HFFc6 (cell line): ENCODE results near the gene FBN1. TPM values are rescaled to one million over a fixed set of nuclear protein-coding genes. Genes with fewer than 3 reads are reported as not detected.

Source experiments
- DNase-seq: peaks from one replicate; pipeline ENCODE4 v3.0.0-alpha.2; 2018
- H3K27ac Mint-ChIP-seq: 2 replicates; pipeline ENCODE4 v1.8.0; 2020; ENCODE audit warnings: mild to moderate bottlenecking, mixed read lengths
- H3K27me3 Mint-ChIP-seq: 2 replicates; pipeline ENCODE4 v1.8.0; 2021; ENCODE audit warnings: mild to moderate bottlenecking, moderate library complexity, mixed read lengths; ENCODE audit not compliant: insufficient read depth
- H3K36me3 Mint-ChIP-seq: 2 replicates; pipeline ENCODE4 v1.8.0; 2021; ENCODE audit warnings: low read depth, mixed read lengths
- H3K4me1 Mint-ChIP-seq: 2 replicates; pipeline ENCODE4 v1.8.0; 2020; ENCODE audit warnings: low read depth, mixed read lengths
- H3K4me3 Mint-ChIP-seq: 2 replicates; pipeline ENCODE4 v1.8.0; 2020; ENCODE audit warnings: mild to moderate bottlenecking, moderate library complexity, mixed read lengths
- H3K9me3 Mint-ChIP-seq: 2 replicates; pipeline ENCODE4 v1.8.0; 2020; ENCODE audit warnings: mild to moderate bottlenecking, mixed read lengths
- CTCF ChIP-seq: fragments of 200-600 bp; sonication (generic); IDR thresholded peaks from 2 replicates; pipeline ENCODE4 v1.5.0; 2021; ENCODE audit warnings: antibody characterized with exemption, mild to moderate bottlenecking
- total RNA-seq, 6 experiments: library from RNA; stranded (reverse); fragmentation: NEBNext Ultra II Directional; extraction: Animal tissue kit (Norgen Biotek cat#: 25700); gene quantifications; 2 replicates in 1 of 6; 3 replicates in 5 of 6; pipeline ENCODE4 v1.2.3, GENCODE V29; 2021

The FBN1 gene
- total RNA-seq, 6 experiments from 2014 or later: 584 to 754 (median 609) TPM

- TF ChIP-seq CTCF: no peak
- Mint-ChIP-seq H3K27me3 (peaks cover 2% of the 10 kb centered on the region; the same call in 1 of the 2 replicates), H3K4me1 (peaks cover 100% of the 10 kb centered on the region), H3K36me3 (peaks cover 60% of the 10 kb centered on the region), H3K4me3 (peak overlapping the region; percentile 67), H3K9me3 (no peaks in the 10 kb centered on the region), H3K27ac (peak overlapping the region; percentile 90)
- no peak for DNase-seq
Measured at GRCh38 chr15:48556159-48556897, 89.2 kb downstream of the FBN1 start.

GRCh38 chr15:48555241-48555881, 90.1 kb downstream of the FBN1 start:
- peak overlapping the region; percentile 90 for H3K27ac Mint-ChIP-seq

GRCh38 chr15:48554112-48554511, 91.4 kb downstream of the FBN1 start:
- no peak for TF ChIP-seq CTCF
- Mint-ChIP-seq H3K4me3 (peak overlapping the region; percentile 80), H3K27me3 (peaks cover 9% of the 10 kb centered on the region), H3K4me1 (peaks cover 100% of the 10 kb centered on the region), H3K9me3 (no peaks in the 10 kb centered on the region), H3K36me3 (peaks cover 70% of the 10 kb centered on the region), H3K27ac (peak overlapping the region; percentile 90)
- DNase-seq: no peak

More at GRCh38 chr15:48555241-48555881, 90.1 kb downstream of the FBN1 start:
- peak; percentile 89 for DNase-seq
- H3K9me3 Mint-ChIP-seq: no peaks in the 10 kb centered on the region
- H3K4me3 Mint-ChIP-seq: peak overlapping the region; percentile 67
- no peak for TF ChIP-seq CTCF
- peaks cover 65% of the 10 kb centered on the region for H3K36me3 Mint-ChIP-seq
- H3K27me3 Mint-ChIP-seq: peaks cover 5% of the 10 kb centered on the region
- H3K4me1 Mint-ChIP-seq: peaks cover 100% of the 10 kb centered on the region

GRCh38 chr15:48553559-48553958, 92.0 kb downstream of the FBN1 start:
- peaks cover 70% of the 10 kb centered on the region for H3K36me3 Mint-ChIP-seq
- no peak for DNase-seq
- no peaks in the 10 kb centered on the region for H3K9me3 Mint-ChIP-seq
- TF ChIP-seq CTCF: no peak
- peak overlapping the region; percentile 90 for H3K27ac Mint-ChIP-seq
- peaks cover 100% of the 10 kb centered on the region for H3K4me1 Mint-ChIP-seq
- H3K4me3 Mint-ChIP-seq: peak overlapping the region; percentile 80
- H3K27me3 Mint-ChIP-seq: peaks cover 9% of the 10 kb centered on the region

GRCh38 chr15:48550822-48551525, 94.5 kb downstream of the FBN1 start:
- Mint-ChIP-seq H3K27ac (peak overlapping the region; percentile 59), H3K4me3 (peak overlapping the region; percentile 29; the same call in 1 of the 2 replicates), H3K9me3 (no peaks in the 10 kb centered on the region), H3K4me1 (peaks cover 100% of the 10 kb centered on the region), H3K27me3 (peaks cover 10% of the 10 kb centered on the region), H3K36me3 (peaks cover 64% of the 10 kb centered on the region)
- TF ChIP-seq CTCF: no peak
- no peak for DNase-seq
